Heart right ventricle (tissue), 16 donors: ENCODE measurements around the gene ENDOV. TPM values are rescaled to one million over a fixed set of nuclear protein-coding genes. Genes with fewer than 3 reads are reported as not detected.
A peak's percentile ranks its signal among the peaks of the same experiment; 100 is the strongest.

Experiments used
- ATAC-seq, 8 donors: fragments of 200-7000 bp; cut with Tn5 transposase; one replicate each; pipeline ENCODE4 v1.9.1; 2020; ENCODE audit warnings: mild to moderate bottlenecking in 8 of 8, moderate library complexity in 8 of 8, moderate number of reproducible peaks in 1 of 8
- DNase-seq, 2 donors: peaks; one replicate each; pipeline ENCODE4 v3.0.0-alpha.2; 2020
- H3K27ac ChIP-seq, 10 donors: fragments of 200-600 bp; sonication (generic) in 2 of 10; one replicate each; pipeline versions ENCODE4 v1.5.0 to v1.8.0; 2020 to 2022; ENCODE audit warnings: mild to moderate bottlenecking in 3 of 10
- H3K27me3 ChIP-seq, 7 donors: fragments of 200-600 bp; one replicate each; pipeline ENCODE4 v1.8.0; 2021 to 2022; ENCODE audit warnings: mild to moderate bottlenecking in 2 of 7
- H3K36me3 ChIP-seq, 9 donors: fragments of 200-600 bp; sonication (generic) in 1 of 9; one replicate each; pipeline versions ENCODE4 v1.5.0 to v1.8.0; 2020 to 2022; ENCODE audit warnings: mild to moderate bottlenecking in 2 of 9
- H3K4me1 ChIP-seq, 9 donors: fragments of 200-600 bp; sonication (generic) in 1 of 9; one replicate each; pipeline versions ENCODE4 v1.5.0 to v1.8.0; 2020 to 2022; ENCODE audit warnings: mild to moderate bottlenecking in 4 of 9
- H3K4me3 ChIP-seq, 10 donors: fragments of 200-600 bp; sonication (generic) in 2 of 10; one replicate each; pipeline versions ENCODE4 v1.5.0 to v1.8.0; 2020 to 2022; ENCODE audit warnings: mild to moderate bottlenecking in 7 of 10, moderate library complexity in 2 of 10
- H3K9me3 ChIP-seq, 11 donors: fragments of 200-600 bp in 10 of 11; sonication (generic) in 2 of 11; one replicate each; pipeline versions ENCODE4 v1.5.0 to v1.8.0; 2013 to 2022; ENCODE audit warnings: mild to moderate bottlenecking in 2 of 11, control low read depth in 1 of 11, moderate library complexity in 1 of 11
- WGBS, 2 donors: extraction: QIAGEN DNeasy Blood & Tissue Kit; methylation state at CpG; one replicate each; pipeline ENCODE4 v1.1.7; 2013; ENCODE audit warnings: inconsistent platforms in 1 of 2; 5-methylcytosine and 5-hydroxymethylcytosine counted together
- intact Hi-C, 10 donors: fragments of 100-400 bp; cut with DNase I; formaldehyde crosslinking; loops; one replicate each; pipeline versions ENCODE4 v1.11.1 to v1.14.2; 2022
- polyA plus RNA-seq, 2 donors: library from polyadenylated mRNA; stranded (reverse); fragments of 200-250 nt; gene quantifications; one replicate each; pipeline ENCODE4 v1.2.3, GENCODE V29; 2013
- total RNA-seq, 10 donors: library from RNA; stranded (reverse); fragmentation: NEBNext Ultra II Directional in 3 of 10; extraction: Animal tissue kit (Norgen Biotek cat#: 25700) in 3 of 10; gene quantifications; one replicate each; pipeline versions ENCODE4 v1.2.1 to v1.2.4, GENCODE V29; 2021 to 2023
- TF ChIP-seq, protein P1 (sequence below), 9 donors: fragments of 200-600 bp; sonication (generic) in 2 of 9; IDR thresholded peaks; one replicate each; pipeline versions ENCODE4 v1.5.0 to v1.8.0; 2021 to 2022; ENCODE audit warnings: antibody characterized with exemption in 9 of 9, mild to moderate bottlenecking in 5 of 9, moderate library complexity in 1 of 9
- donor health status: Arrhythmogenic right ventricular cardiomyopathy.
- donor health status: ischemic (EF 13 %, LVEDD 7.1; RV severe dilation, severe dysfunction).
- donor health status: healthy with polysubstance abuse.
- donor health status: DM: no; HTN: yes; CAD: no.
- donor health status: DM: no; HTN: no; CAD: no.
- donor health status: ischemic (EF 25% LVEDD 6.9; RV normal size, moderate dysfunction).
- donor health status: ischemic (EF 25% LVEDD 5.7; RV mildly dilated, moderate dysfunction).
- donor health status: healthy.
- donor health status: DM: yes; HTN: yes; CAD: no.
- donor health status: Ischemic cardiomyopathy.
- donor health status: ischemic (EF 35%, LVEDD 5.7; RV mildly dilated, moderate dysfunction).
- donor health status: nonischemic (EF 11% LVEDD 7.7; RV severe dilation, severe dysfunction).
- donor health status: DM: yes; HTN: yes; CAD: no.
- donor health status: PGD.
- donor health status: ischemic (EF 29% LVEDD 5.4; RV normal size, mild dysfunction).
- donor health status: nonischemic (EF 23%, LVEDD 6.1; RV moderate dilation, normal function).

Gene ENDOV
- total and polyA plus RNA-seq, 12 donors: 7.7 to 19.9 (median 12.6) TPM

DNA sequence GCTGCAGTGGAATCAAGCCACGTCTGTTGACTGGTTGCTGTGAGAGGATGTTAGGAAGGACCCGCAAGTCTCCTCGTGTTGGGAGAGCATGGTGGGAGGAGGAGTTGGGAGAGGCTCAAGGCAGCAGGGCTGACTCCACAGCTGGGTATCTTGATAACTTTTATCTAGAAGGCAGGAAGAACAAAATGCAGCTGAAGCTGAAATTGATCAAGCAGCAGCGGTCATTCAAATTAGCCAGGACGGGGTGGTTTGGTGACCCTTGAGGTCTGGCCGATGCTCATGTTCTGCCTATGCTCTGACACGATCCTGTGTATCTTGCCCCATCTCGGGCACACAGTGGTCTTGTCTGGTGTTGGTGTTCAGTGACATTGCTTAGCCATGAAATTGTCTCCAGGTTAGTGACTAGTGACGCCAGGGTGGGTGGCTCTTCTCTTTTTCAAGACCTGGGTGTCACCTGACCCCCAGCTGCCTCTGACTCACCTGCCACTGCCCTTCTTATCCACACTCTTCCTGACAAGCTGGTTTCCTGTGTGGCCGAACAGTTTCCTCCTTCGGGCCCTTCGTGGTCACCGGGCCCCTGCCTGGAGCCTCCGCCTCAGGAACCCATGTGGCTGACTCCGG lies 42.4 kb downstream of the ENDOV start:
- H3K36me3 ChIP-seq: no peaks in the 10 kb centered on the region
- peaks cover 12 to 49% (median 30%) of the 10 kb centered on the region in 9 donors for H3K4me1 ChIP-seq
- DNase-seq (no peak), ATAC-seq (no peak)
- 58 to 64% methylated on average over 15 of the region's 15 CpGs for WGBS, 2 donors
- intact Hi-C loops: loop anchor here in 2 of 10 donors (10.0 kb wide), 1 partner anchor 87 kb away; the partner anchor contains the start of gene RPTOR (in 2 of the 2)
- peaks cover 0 to 4% (median 0%) of the 10 kb centered on the region in 7 donors for H3K27me3 ChIP-seq
- peak overlapping the region in 4 of 10 donors; percentile 29 to 99 (median 98) for H3K27ac ChIP-seq
- TF ChIP-seq, protein P1, sequence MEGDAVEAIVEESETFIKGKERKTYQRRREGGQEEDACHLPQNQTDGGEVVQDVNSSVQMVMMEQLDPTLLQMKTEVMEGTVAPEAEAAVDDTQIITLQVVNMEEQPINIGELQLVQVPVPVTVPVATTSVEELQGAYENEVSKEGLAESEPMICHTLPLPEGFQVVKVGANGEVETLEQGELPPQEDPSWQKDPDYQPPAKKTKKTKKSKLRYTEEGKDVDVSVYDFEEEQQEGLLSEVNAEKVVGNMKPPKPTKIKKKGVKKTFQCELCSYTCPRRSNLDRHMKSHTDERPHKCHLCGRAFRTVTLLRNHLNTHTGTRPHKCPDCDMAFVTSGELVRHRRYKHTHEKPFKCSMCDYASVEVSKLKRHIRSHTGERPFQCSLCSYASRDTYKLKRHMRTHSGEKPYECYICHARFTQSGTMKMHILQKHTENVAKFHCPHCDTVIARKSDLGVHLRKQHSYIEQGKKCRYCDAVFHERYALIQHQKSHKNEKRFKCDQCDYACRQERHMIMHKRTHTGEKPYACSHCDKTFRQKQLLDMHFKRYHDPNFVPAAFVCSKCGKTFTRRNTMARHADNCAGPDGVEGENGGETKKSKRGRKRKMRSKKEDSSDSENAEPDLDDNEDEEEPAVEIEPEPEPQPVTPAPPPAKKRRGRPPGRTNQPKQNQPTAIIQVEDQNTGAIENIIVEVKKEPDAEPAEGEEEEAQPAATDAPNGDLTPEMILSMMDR (IDR thresholded peaks at IDR 0.05): no peak
- H3K9me3 ChIP-seq: no peaks in the 10 kb centered on the region
- H3K4me3 ChIP-seq: peak overlapping the region in 4 of 10 donors; percentile 2 to 23 (median 8)

DNA sequence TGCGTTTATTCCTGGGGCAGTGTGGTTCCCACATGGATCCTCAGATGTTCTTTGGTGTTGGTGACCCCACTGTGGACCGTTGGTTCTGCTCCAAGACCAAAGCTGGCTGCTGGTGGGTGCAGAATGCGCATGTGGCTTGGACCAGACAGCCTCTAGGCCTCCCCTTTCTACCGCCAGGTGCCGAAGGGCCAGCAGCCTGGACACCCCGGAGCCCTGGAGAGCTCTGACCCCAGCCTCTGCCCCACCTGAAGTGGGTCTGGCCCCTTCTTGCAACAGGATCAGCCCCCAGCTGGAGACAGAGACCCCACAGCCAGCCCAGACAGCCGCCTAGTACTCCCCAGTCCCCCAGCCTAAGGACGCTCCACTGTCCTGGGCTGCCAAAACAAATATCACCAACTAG lies 43.0 kb downstream of the ENDOV start:
- DNase-seq (no peak), ATAC-seq (no peak)
- Histone ChIP-seq H3K4me1 (peaks cover 12 to 49% (median 29%) of the 10 kb centered on the region in 9 donors), H3K36me3 (no peaks in the 10 kb centered on the region), H3K9me3 (no peaks in the 10 kb centered on the region), H3K4me3 (no peak overlapping the region), H3K27me3 (peaks cover 0 to 4% (median 0%) of the 10 kb centered on the region in 7 donors), H3K27ac (no peak overlapping the region)
- 91 to 95% methylated on average over 8 of the region's 8 CpGs for WGBS, 2 donors
- TF ChIP-seq, protein P1 (IDR thresholded peaks at IDR 0.05): no peak
- intact Hi-C loops: loop anchor here in 2 of 10 donors (10.0 kb wide), 1 partner anchor 87 kb away; the partner anchor contains the start of gene RPTOR (in 2 of the 2)

DNA sequence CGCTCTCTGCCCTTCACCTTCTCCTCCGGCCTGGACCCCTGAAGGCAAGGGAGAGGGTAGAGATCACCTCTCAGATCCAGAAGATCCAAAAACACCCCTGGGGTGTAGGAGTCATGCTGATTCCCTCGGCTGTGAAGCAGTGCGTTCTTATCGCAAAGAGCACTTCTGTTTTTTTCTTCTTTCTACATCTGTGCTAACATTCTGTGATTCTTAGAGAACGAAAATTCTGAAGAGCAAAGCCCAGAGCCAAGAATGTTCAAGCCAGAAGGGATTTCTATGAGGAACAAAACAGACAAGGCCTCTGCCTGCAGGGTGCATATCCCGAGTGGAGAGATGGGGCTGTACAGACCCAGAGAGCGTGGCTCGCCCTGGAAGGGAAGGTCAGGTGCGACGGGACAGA lies 44.3 kb downstream of the ENDOV start:
- 77 to 82% methylated on average over 11 of the region's 11 CpGs for WGBS, 2 donors
- Histone ChIP-seq H3K4me1 (peaks cover 9 to 39% (median 23%) of the 10 kb centered on the region in 9 donors), H3K4me3 (no peak overlapping the region), H3K36me3 (no peaks in the 10 kb centered on the region), H3K9me3 (no peaks in the 10 kb centered on the region), H3K27ac (no peak overlapping the region), H3K27me3 (peaks cover 0 to 9% (median 4%) of the 10 kb centered on the region in 7 donors)
- intact Hi-C loops: loop anchor here in 2 of 10 donors (10.0 kb wide), 1 partner anchor 86 kb away; the partner anchor contains the start of gene RPTOR (in 2 of the 2)
- DNase-seq: no peak
- no peak for ATAC-seq
- TF ChIP-seq, protein P1 (IDR thresholded peaks at IDR 0.05): no peak

DNA sequence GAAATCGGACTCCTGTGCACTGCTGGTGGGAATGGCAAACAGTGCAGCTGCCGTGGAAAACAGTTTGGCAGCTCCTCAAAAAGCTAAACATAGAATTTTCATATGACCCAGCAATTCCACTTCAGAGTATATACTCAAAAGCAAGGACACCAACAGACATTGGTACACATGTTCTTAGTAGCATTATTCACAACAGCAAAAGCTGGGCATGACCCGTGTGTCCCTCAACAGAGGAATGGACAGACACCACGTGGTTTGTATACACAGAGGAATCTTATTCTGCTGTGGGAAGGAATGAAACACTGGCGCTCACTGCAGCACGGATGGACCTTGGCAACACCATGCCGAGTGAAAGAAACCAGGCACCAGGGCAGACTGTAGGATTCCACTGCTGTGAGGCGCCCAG lies 45.5 kb downstream of the ENDOV start:
- H3K4me1 ChIP-seq: peaks cover 9 to 32% (median 20%) of the 10 kb centered on the region in 9 donors
- intact Hi-C loops: no loop called here
- ATAC-seq: peak; percentile 31 to 77 (median 59)

More for the DNA sequence above, 45.5 kb downstream of the ENDOV start:
- H3K27ac ChIP-seq: peak overlapping the region in 6 of 10 donors; percentile 21 to 65 (median 52)
- TF ChIP-seq, protein P1 (IDR thresholded peaks at IDR 0.05): no peak
- H3K9me3 ChIP-seq: no peaks in the 10 kb centered on the region
- DNase-seq: peak in 1 of 2 donors; percentile 29
- no peaks in the 10 kb centered on the region for H3K36me3 ChIP-seq
- peaks cover 0 to 19% (median 13%) of the 10 kb centered on the region in 7 donors for H3K27me3 ChIP-seq
- WGBS, 2 donors: 20 to 40% methylated on average over 8 of the region's 8 CpGs
- H3K4me3 ChIP-seq: no peak overlapping the region
